Fibroblast of mammary gland (primary cell): ENCODE results near the gene MLNR.
A peak's percentile ranks its signal among the peaks of the same experiment; 100 is the strongest.

Experiments used
- DNase-seq: peaks from one replicate; pipeline ENCODE4 v3.0.0-alpha.2; 2010; ENCODE audit warnings: low read depth
- H3K4me3 ChIP-seq: 2 replicates; pipeline ENCODE4 v1.5.1; 2011; ENCODE audit warnings: low read depth, mild to moderate bottlenecking, low read length, moderate library complexity; ENCODE audit not compliant: control insufficient read depth
- CTCF ChIP-seq: conservative IDR thresholded peaks from 2 replicates; pipeline ENCODE4 v1.5.1; 2011; ENCODE audit warnings: low read depth, low read length, inconsistent platforms; ENCODE audit not compliant: control insufficient read depth, insufficient read depth

MLNR gene

GRCh38 chr13:49262634-49263033 is 42.5 kb downstream of the MLNR start:
- DNase-seq, result no peak
- no peak for TF ChIP-seq CTCF
- no peak overlapping the region for H3K4me3 ChIP-seq

GRCh38 chr13:49265822-49266221 is 45.7 kb downstream of the MLNR start:
- no peak overlapping the region for H3K4me3 ChIP-seq
- DNase-seq, result peak; percentile 60
- no peak for TF ChIP-seq CTCF

- no peak overlapping the region for H3K4me3 ChIP-seq
- no peak for DNase-seq
- TF ChIP-seq CTCF, result no peak
Measured at GRCh38 chr13:49271264-49271663, 51.1 kb downstream of the MLNR start.
